HepG2 (cell line): ENCODE data around the gene DYNC1LI1. TPM values are rescaled to one million over a fixed set of nuclear protein-coding genes. Genes with fewer than 3 reads are reported as not detected.

Source experiments
- ATAC-seq: fragments of 200-7000 bp; cut with Tn5 transposase; 3 replicates; pipeline ENCODE4 v1.9.1; 2020; ENCODE audit warnings: mild to moderate bottlenecking, moderate library complexity
- BruUV-seq: library from RNA; stranded (reverse); fragments of 400-500 nt; replicated peaks from 2 replicates; lab custom pipeline; 2021; lab: Mats Ljungman, UMichigan
- CTCF ChIA-PET: fragments of 300-600 bp; formaldehyde crosslinking; extraction: SDS; loops from one replicate; lab custom pipeline; 2021; ENCODE audit warnings: low total read pairs, inconsistent platforms, low intra/inter-chr PET ratio; lab: Yijun Ruan, JAX
- POLR2A ChIA-PET: fragments of 350-600 bp; sonication (Branson Sonifier 250); formaldehyde crosslinking; loops from one replicate; lab custom pipeline; 2020; ENCODE audit warnings: antibody characterized with exemption, inconsistent platforms; lab: Yijun Ruan, JAX
- DNase-seq: peaks from one replicate; pipeline ENCODE4 v3.0.0-alpha.2; 2015; ENCODE audit warnings: low spot score
- FAIRE-seq: peaks from 3 replicates; lab custom pipeline; 2011; peaks lifted over from hg19 to GRCh38; lab: Jason Lieb, UNC
- H2AFZ ChIP-seq: one replicate; pipeline ENCODE4 v1.6.1; 2011; ENCODE audit warnings: low read length, inconsistent platforms
- H3K27ac ChIP-seq: fragments of 300-600 bp; 3 replicates; pipeline ENCODE4 v1.8.0; 2011; ENCODE audit warnings: mixed run types, mild to moderate bottlenecking, mixed read lengths, low read length, inconsistent platforms; ENCODE audit not compliant: insufficient read depth; ENCODE audit errors: extremely low read length
- H3K27me3 ChIP-seq, 2 experiments: fragments of 200-600 bp in 1 of 2; 2 replicates in 1 of 2; 3 replicates in 1 of 2; pipeline versions ENCODE4 v1.6.0 to v1.8.0; 2011; ENCODE audit warnings: low read length in 2 of 2, mild to moderate bottlenecking in 2 of 2, moderate library complexity in 2 of 2, inconsistent platforms in 1 of 2; ENCODE audit not compliant: insufficient read depth in 2 of 2, control insufficient read depth in 1 of 2
- H3K36me3 ChIP-seq, 2 experiments: fragments of 200-600 bp in 1 of 2; replicated peaks in 1 of 2; 2 replicates in 1 of 2; 3 replicates in 1 of 2; pipeline versions ENCODE4 v1.5.1 to v1.8.0; 2011; ENCODE audit warnings: low read length in 2 of 2, inconsistent platforms in 1 of 2; ENCODE audit not compliant: insufficient read depth in 2 of 2, control insufficient read depth in 1 of 2
- H3K4me1 ChIP-seq: 2 replicates; pipeline ENCODE4 v1.5.1; 2012; ENCODE audit warnings: low read length, inconsistent platforms; ENCODE audit not compliant: insufficient read depth
- H3K4me2 ChIP-seq: 2 replicates; pipeline ENCODE4 v1.6.0; 2011; ENCODE audit warnings: low read depth, low read length, inconsistent platforms
- H3K4me3 ChIP-seq, 3 experiments: fragments of 200-600 bp in 1 of 3; sonication (generic), shearing (Covaris generic) in 1 of 3; replicated peaks in 1 of 3; 2 replicates each; pipeline ENCODE4 v1.5.1; 2011 to 2016; ENCODE audit warnings: low read length in 3 of 3, inconsistent platforms in 2 of 3, low read depth in 2 of 3, mild to moderate bottlenecking in 2 of 3, control low read depth in 1 of 3, mixed read lengths in 1 of 3; ENCODE audit not compliant: insufficient read depth in 1 of 3
- H3K79me2 ChIP-seq: one replicate; pipeline ENCODE4 v1.6.1; 2011; ENCODE audit warnings: low read length, inconsistent platforms; ENCODE audit not compliant: insufficient read depth
- H3K9ac ChIP-seq: 2 replicates; pipeline ENCODE4 v1.6.0; 2011; ENCODE audit warnings: mild to moderate bottlenecking, low read depth, low read length, inconsistent platforms; ENCODE audit not compliant: insufficient read depth
- H3K9me3 ChIP-seq: 2 replicates; pipeline ENCODE4 v1.5.1; 2012; ENCODE audit warnings: mild to moderate bottlenecking, low read length
- H4K20me1 ChIP-seq: 2 replicates; pipeline ENCODE4 v1.6.0; 2011; ENCODE audit warnings: inconsistent platforms, mild to moderate bottlenecking, low read length, moderate library complexity; ENCODE audit not compliant: insufficient read depth
- DNMT3B ChIP-seq: conservative IDR thresholded peaks from 2 replicates; pipeline ENCODE4 v1.6.1; 2016; ENCODE audit warnings: missing biosample characterization, control low read depth
- KDM2A ChIP-seq: sonication (generic); formaldehyde crosslinking; IDR thresholded peaks from 2 replicates; pipeline ENCODE4 v1.4.0; 2020; ENCODE audit warnings: low read depth, missing genetic modification reagents, borderline replicate concordance
- KLF12 ChIP-seq: sonication (generic); formaldehyde crosslinking; IDR thresholded peaks from 2 replicates; pipeline ENCODE4 v1.4.0; 2020; ENCODE audit warnings: missing genetic modification reagents, borderline replicate concordance
- MATR3 ChIP-seq: sonication (generic); formaldehyde crosslinking; IDR thresholded peaks from 2 replicates; pipeline ENCODE4 v1.4.0; 2020; ENCODE audit warnings: missing genetic modification reagents
- NFIC ChIP-seq: IDR thresholded peaks from 2 replicates; pipeline ENCODE4 v1.6.1; 2012; ENCODE audit warnings: mild to moderate bottlenecking, low read length, inconsistent platforms
- SPEN ChIP-seq: sonication (generic); formaldehyde crosslinking; IDR thresholded peaks from 2 replicates; pipeline ENCODE4 v1.5.1; 2020; ENCODE audit warnings: low read depth, mild to moderate bottlenecking, missing genetic modification reagents
- YEATS4 ChIP-seq: sonication (generic); formaldehyde crosslinking; IDR thresholded peaks from 2 replicates; pipeline ENCODE4 v1.4.0; 2020; ENCODE audit warnings: missing genetic modification reagents, borderline replicate concordance
- ZBTB8A ChIP-seq: sonication (generic); formaldehyde crosslinking; IDR thresholded peaks from 2 replicates; pipeline ENCODE4 v1.4.0; 2020; ENCODE audit warnings: mild to moderate bottlenecking, low read depth, missing genetic modification reagents, borderline replicate concordance
- ZFY ChIP-seq: sonication (generic); formaldehyde crosslinking; IDR thresholded peaks from 2 replicates; pipeline ENCODE4 v1.4.0; 2020; ENCODE audit warnings: missing genetic modification reagents
- ZNF660 ChIP-seq: sonication (generic); formaldehyde crosslinking; IDR thresholded peaks from 2 replicates; pipeline ENCODE4 v1.5.1; 2020; ENCODE audit warnings: mild to moderate bottlenecking, low read depth, missing genetic modification reagents, borderline replicate concordance
- ZUFSP ChIP-seq: sonication (generic); formaldehyde crosslinking; IDR thresholded peaks from 2 replicates; pipeline ENCODE4 v1.9.0; 2021; ENCODE audit warnings: missing genetic modification reagents, mild to moderate bottlenecking, borderline replicate concordance
- WGBS: methylation state at CpG from one replicate; pipeline ENCODE4 v1.1.6; 2017; ENCODE audit warnings: low lambda C conversion rate; 5-methylcytosine and 5-hydroxymethylcytosine counted together
- in situ Hi-C: cut with HindIII; loops from 2 replicates; pipeline ENCODE4 v1.10.0; 2017; ENCODE audit warnings: low pct_unique_long_range_greater_than_20kb; ENCODE audit not compliant: extremely low pct_ligation_motif_present
- intact Hi-C: fragments of 100-400 bp; cut with micrococcal nuclease; formaldehyde crosslinking; loops from one replicate; pipeline ENCODE4 v1.10.0; 2022; ENCODE audit not compliant: unreplicated experiment
- polyA plus RNA-seq, 8 experiments: library from polyadenylated mRNA; depleted of rRNA in 3 of 8; stranded (reverse) in 7 of 8; unstranded in 1 of 8; fragments of >200 nt; fragmentation: Illumina TruSeq in 4 of 8; extraction: Trizol in 4 of 8; gene quantifications; 2 replicates each; pipeline versions ENCODE4 v1.2.1 to v1.2.3, GENCODE V29; 2011 to 2016; ENCODE audit warnings: low read depth in 4 of 8, missing spikeins in 1 of 8, mixed read lengths in 1 of 8; ENCODE audit not compliant: insufficient read depth in 1 of 8
- total RNA-seq, 5 experiments: library from RNA; depleted of rRNA; stranded (reverse); fragments of >200 nt; fragmentation: Illumina TruSeq; extraction: Trizol; gene quantifications; 2 replicates each; pipeline ENCODE4 v1.2.3, GENCODE V29; 2016; ENCODE audit warnings: low read depth in 1 of 5
- TF ChIP-seq, protein P1 (sequence below): sonication (generic); formaldehyde crosslinking; IDR thresholded peaks from 2 replicates; pipeline ENCODE4 v1.8.1; 2023; ENCODE audit warnings: mild to moderate bottlenecking, moderate library complexity, missing genetic modification reagents

Gene DYNC1LI1
- total and polyA plus RNA-seq, 2 of the 13 experiments (the other 11 are each of a cell fraction or from before 2014, with no cell fraction given): 13.4 to 37.1 TPM

- Histone ChIP-seq H3K4me1 (peaks cover 32% of the 10 kb centered on the region), H3K4me2 (no peak overlapping the region), H4K20me1 (no peaks in the 10 kb centered on the region), H3K9me3 (no peaks in the 10 kb centered on the region), H3K27me3 (no peaks in the 10 kb centered on the region), H3K27ac (no peak overlapping the region), H3K36me3 (no peaks in the 10 kb centered on the region), H2AFZ (no peak overlapping the region), H3K79me2 (peaks cover 20% of the 10 kb centered on the region), H3K4me3 (no peak overlapping the region), H3K9ac (no peak overlapping the region)
- no TSS peak for BruUV-seq
- no peak for DNase-seq
- POLR2A ChIA-PET: no interaction called here
- no peak for TF ChIP-seq SPEN (CRISPR knock-in tag)
- TF ChIP-seq YEATS4: no peak
- TF ChIP-seq, protein P1, sequence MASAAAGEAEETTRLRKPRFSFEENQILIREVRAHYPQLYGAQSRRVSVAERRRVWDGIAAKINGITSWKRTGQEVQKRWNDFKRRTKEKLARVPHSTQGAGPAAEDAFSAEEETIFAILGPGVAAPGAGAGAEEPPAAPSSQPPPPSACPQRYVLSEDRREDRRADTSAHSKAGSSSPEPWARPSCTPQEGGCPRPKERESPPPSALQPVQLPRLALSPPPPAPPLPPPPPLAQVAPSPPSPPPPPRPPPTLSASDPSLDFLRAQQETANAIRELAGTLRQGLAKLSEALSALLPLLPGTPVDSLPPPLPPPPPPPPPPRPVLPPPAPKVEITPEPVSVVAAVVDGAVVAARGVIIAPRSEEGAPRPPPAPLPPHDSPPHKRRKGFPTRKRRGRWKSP (CRISPR knock-in tag): no peak
- no peak for TF ChIP-seq ZBTB8A (CRISPR knock-in tag)
- no peak for TF ChIP-seq ZUFSP (CRISPR knock-in tag)
- TF ChIP-seq MATR3: no peak
- TF ChIP-seq DNMT3B (CRISPR knock-in tag): no peak
- no peak for TF ChIP-seq ZNF660 (CRISPR knock-in tag)
- TF ChIP-seq ZFY (CRISPR knock-in tag): no peak
- no peak for TF ChIP-seq NFIC
- TF ChIP-seq KDM2A (CRISPR knock-in tag): no peak
- TF ChIP-seq KLF12 (CRISPR knock-in tag): no peak
- WGBS: 95% methylated on average over 3 of the region's 3 CpGs
- no peak for ATAC-seq
- in situ Hi-C loops: no loop called here
- no peak for FAIRE-seq
- intact Hi-C loops: no loop called here
- CTCF ChIA-PET: no interaction called here
Observed at GRCh38 chr3:32493437-32494414, 76.9 kb downstream of the DYNC1LI1 start.
